IPS DF 4.7 (cell line): ENCODE measurements around the gene CASTOR2.
"Not testable (repeated sequence)": the region's sequence is repeated elsewhere in the genome, so short reads cannot be mapped to it uniquely, and the experiment has no call there.

Experiments
- DNase-seq: peaks from one replicate; pipeline ENCODE4 v3.0.0-alpha.2; 2013; ENCODE audit warnings: low spot score; ENCODE audit errors: extremely low read depth

CASTOR2 gene

GRCh38 chr7:75050501-75050900, 86.0 kb downstream of the CASTOR2 start:
- no peak for DNase-seq

- no peak for DNase-seq
Measured at GRCh38 chr7:75054744-75055143, 90.2 kb downstream of the CASTOR2 start.

GRCh38 chr7:75055155-75055554, 90.7 kb downstream of the CASTOR2 start:
- DNase-seq, result no peak

GRCh38 chr7:75055830-75056772, 91.6 kb downstream of the CASTOR2 start:
- DNase-seq, result no peak

- no peak for DNase-seq
Measured at GRCh38 chr7:75058406-75058805, 93.9 kb downstream of the CASTOR2 start.

GRCh38 chr7:75064291-75064690, 99.8 kb downstream of the CASTOR2 start:
- DNase-seq, result no peak

- DNase-seq, result no peak
Measured at GRCh38 chr7:75064801-75065200, 100.3 kb downstream of the CASTOR2 start.

GRCh38 chr7:75066521-75066920, 102.0 kb downstream of the CASTOR2 start:
- DNase-seq, result no peak

- no peak for DNase-seq
Measured at GRCh38 chr7:75072981-75073283, 108.4 kb downstream of the CASTOR2 start.

- DNase-seq, result not testable (repeated sequence)
Measured at GRCh38 chr7:75074262-75074641, 109.7 kb downstream of the CASTOR2 start.
